PFSK-1 (cell line): Measurements from ENCODE around the gene ZC3H8.

Experiments
- SIN3A ChIP-seq: IDR thresholded peaks from 2 replicates; pipeline ENCODE4 v1.6.1; 2012; ENCODE audit warnings: mild to moderate bottlenecking, low read length, moderate library complexity, borderline replicate concordance; ENCODE audit not compliant: insufficient read depth
- TAF1 ChIP-seq: IDR thresholded peaks from 2 replicates; pipeline ENCODE4 v1.6.1; 2012; ENCODE audit warnings: low read length, control low read depth, borderline replicate concordance; ENCODE audit not compliant: insufficient read depth

GRCh38 chr2:112162341-112162740, 92.5 kb downstream of the ZC3H8 start:
- TF ChIP-seq TAF1 (no peak), SIN3A (no peak)
